ENCODE measurements around the gene SGMS1.
A peak's percentile ranks its signal among the peaks of the same experiment; 100 is the strongest.

The SGMS1 gene

GRCh38 chr10:50404021-50404773 is 219.6 kb downstream of the SGMS1 start:
- Histone ChIP-seq H4K8ac (ENCODE audit: low read depth, low read length) (no peak overlapping the region), H2AK5ac (ENCODE audit: low read depth, low read length) (no peak overlapping the region), H2BK15ac (ENCODE audit: low read length) (no peak overlapping the region), H3K27ac (replicated peaks; ENCODE audit: low read length) (no peak overlapping the region), H3K27me3 (ENCODE audit: control insufficient read depth in 3 of 3, insufficient read depth in 3 of 3, low read depth in 1 of 3, low read length in 3 of 3) (no peaks in the 10 kb centered on the region), H3K9me3 (replicated peaks in 1 of 2; ENCODE audit: control insufficient read depth in 2 of 2, insufficient read depth in 1 of 2, low read depth in 1 of 2, low read length in 2 of 2) (peaks cover 0 to 4% of the 10 kb centered on the region in 2 donors), H3K4me3 (ENCODE audit: low read length in 2 of 2) (no peak overlapping the region), H3K79me1 (ENCODE audit: low read depth, low read length) (peaks cover 1% of the 10 kb centered on the region), H3K4me1 (ENCODE audit: control insufficient read depth in 2 of 2, insufficient read depth in 1 of 2, low read depth in 1 of 2, low read length in 2 of 2) (no peaks in the 10 kb centered on the region), H3K9ac (ENCODE audit: low read depth, low read length, poor library complexity) (no peak overlapping the region), H3K4ac (ENCODE audit: low read length) (no peak overlapping the region), H2BK12ac (ENCODE audit: low read length) (no peak overlapping the region), H2BK120ac (ENCODE audit: low read depth, low read length) (no peak overlapping the region), H3K14ac (ENCODE audit: low read length) (no peak overlapping the region), H2BK5ac (ENCODE audit: low read length) (no peak overlapping the region), H3K23ac (ENCODE audit: low read depth, low read length, poor library complexity) (no peak overlapping the region), H4K91ac (ENCODE audit: low read depth, low read length, poor library complexity) (no peak overlapping the region), H3K36me3 (replicated peaks in 1 of 2; ENCODE audit: control insufficient read depth in 2 of 2, insufficient read depth in 2 of 2, low read length in 2 of 2) (no peaks in the 10 kb centered on the region), H3K18ac (ENCODE audit: low read length) (no peak overlapping the region), H3K4me2 (ENCODE audit: insufficient read depth, low read length, poor library complexity, severe bottlenecking) (no peak overlapping the region), H2AFZ (ENCODE audit: low read length) (no peak overlapping the region)
- WGBS, 2 donors (ENCODE audit: extremely low coverage in 2 of 2, insufficient read length in 2 of 2, insufficient replicate concordance in 1 of 2) = 100% methylated on average over 1 of the region's 7 CpGs; no CpG with 5 or more reads in 1 of the 2 donors
- no peak for DNase-seq (ENCODE audit: low spot score)

GRCh38 chr10:50403074-50403473 is 220.7 kb downstream of the SGMS1 start:
- no peak overlapping the region for H3K4me2 ChIP-seq (ENCODE audit: insufficient read depth, low read length, poor library complexity, severe bottlenecking)
- H2BK120ac ChIP-seq (ENCODE audit: low read depth, low read length) = no peak overlapping the region
- H3K9me3 ChIP-seq (replicated peaks in 1 of 2; ENCODE audit: control insufficient read depth in 2 of 2, insufficient read depth in 1 of 2, low read depth in 1 of 2, low read length in 2 of 2) = peaks cover 0 to 4% of the 10 kb centered on the region in 2 donors
- no peak overlapping the region for H3K27ac ChIP-seq (replicated peaks; ENCODE audit: low read length)
- no peak overlapping the region for H3K4me3 ChIP-seq (ENCODE audit: low read length in 2 of 2)
- no peak overlapping the region for H3K14ac ChIP-seq (ENCODE audit: low read length)
- H3K4me1 ChIP-seq (ENCODE audit: control insufficient read depth in 2 of 2, insufficient read depth in 1 of 2, low read depth in 1 of 2, low read length in 2 of 2) = no peaks in the 10 kb centered on the region
- H2BK12ac ChIP-seq (ENCODE audit: low read length) = no peak overlapping the region
- no peak overlapping the region for H2AK5ac ChIP-seq (ENCODE audit: low read depth, low read length)
- H3K4ac ChIP-seq (ENCODE audit: low read length) = no peak overlapping the region
- no peak for DNase-seq (ENCODE audit: low spot score)
- no peak overlapping the region for H3K18ac ChIP-seq (ENCODE audit: low read length)
- H3K27me3 ChIP-seq (ENCODE audit: control insufficient read depth in 3 of 3, insufficient read depth in 3 of 3, low read depth in 1 of 3, low read length in 3 of 3) = no peaks in the 10 kb centered on the region
- no peak overlapping the region for H4K91ac ChIP-seq (ENCODE audit: low read depth, low read length, poor library complexity)
- H3K79me1 ChIP-seq (ENCODE audit: low read depth, low read length) = peaks cover 1% of the 10 kb centered on the region
- H2BK15ac ChIP-seq (ENCODE audit: low read length) = no peak overlapping the region
- H2AFZ ChIP-seq (ENCODE audit: low read length) = no peak overlapping the region
- H2BK5ac ChIP-seq (ENCODE audit: low read length) = no peak overlapping the region
- WGBS, 2 donors (ENCODE audit: extremely low coverage in 2 of 2, insufficient read length in 2 of 2, insufficient replicate concordance in 1 of 2) = no CpG with 5 or more reads among the region's 6 CpGs
- H4K8ac ChIP-seq (ENCODE audit: low read depth, low read length) = no peak overlapping the region
- no peak overlapping the region for H3K9ac ChIP-seq (ENCODE audit: low read depth, low read length, poor library complexity)
- H3K23ac ChIP-seq (ENCODE audit: low read depth, low read length, poor library complexity) = no peak overlapping the region
- no peaks in the 10 kb centered on the region for H3K36me3 ChIP-seq (replicated peaks in 1 of 2; ENCODE audit: control insufficient read depth in 2 of 2, insufficient read depth in 2 of 2, low read length in 2 of 2)

- Histone ChIP-seq H3K9me3 (replicated peaks in 1 of 2; ENCODE audit: control insufficient read depth in 2 of 2, insufficient read depth in 1 of 2, low read depth in 1 of 2, low read length in 2 of 2) (peaks cover 0 to 4% of the 10 kb centered on the region in 2 donors), H3K27ac (replicated peaks; ENCODE audit: low read length) (no peak overlapping the region), H2AFZ (ENCODE audit: low read length) (no peak overlapping the region), H3K4me3 (ENCODE audit: low read length in 2 of 2) (no peak overlapping the region), H3K79me1 (ENCODE audit: low read depth, low read length) (peaks cover 1% of the 10 kb centered on the region), H2AK5ac (ENCODE audit: low read depth, low read length) (no peak overlapping the region), H4K8ac (ENCODE audit: low read depth, low read length) (no peak overlapping the region), H2BK5ac (ENCODE audit: low read length) (no peak overlapping the region), H3K9ac (ENCODE audit: low read depth, low read length, poor library complexity) (no peak overlapping the region), H2BK15ac (ENCODE audit: low read length) (no peak overlapping the region), H3K4ac (ENCODE audit: low read length) (no peak overlapping the region), H3K14ac (ENCODE audit: low read length) (no peak overlapping the region), H3K4me1 (ENCODE audit: control insufficient read depth in 2 of 2, insufficient read depth in 1 of 2, low read depth in 1 of 2, low read length in 2 of 2) (no peaks in the 10 kb centered on the region), H2BK12ac (ENCODE audit: low read length) (no peak overlapping the region), H3K36me3 (replicated peaks in 1 of 2; ENCODE audit: control insufficient read depth in 2 of 2, insufficient read depth in 2 of 2, low read length in 2 of 2) (no peaks in the 10 kb centered on the region), H3K4me2 (ENCODE audit: insufficient read depth, low read length, poor library complexity, severe bottlenecking) (no peak overlapping the region), H2BK120ac (ENCODE audit: low read depth, low read length) (no peak overlapping the region), H3K23ac (ENCODE audit: low read depth, low read length, poor library complexity) (no peak overlapping the region), H4K91ac (ENCODE audit: low read depth, low read length, poor library complexity) (no peak overlapping the region), H3K18ac (ENCODE audit: low read length) (no peak overlapping the region), H3K27me3 (ENCODE audit: control insufficient read depth in 3 of 3, insufficient read depth in 3 of 3, low read depth in 1 of 3, low read length in 3 of 3) (no peaks in the 10 kb centered on the region)
- WGBS, 2 donors (ENCODE audit: extremely low coverage in 2 of 2, insufficient read length in 2 of 2, insufficient replicate concordance in 1 of 2) = no CpG with 5 or more reads among the region's 1 CpG
- no peak for DNase-seq (ENCODE audit: low spot score)
Observed at GRCh38 chr10:50402466-50402865, 221.3 kb downstream of the SGMS1 start.

DNA sequence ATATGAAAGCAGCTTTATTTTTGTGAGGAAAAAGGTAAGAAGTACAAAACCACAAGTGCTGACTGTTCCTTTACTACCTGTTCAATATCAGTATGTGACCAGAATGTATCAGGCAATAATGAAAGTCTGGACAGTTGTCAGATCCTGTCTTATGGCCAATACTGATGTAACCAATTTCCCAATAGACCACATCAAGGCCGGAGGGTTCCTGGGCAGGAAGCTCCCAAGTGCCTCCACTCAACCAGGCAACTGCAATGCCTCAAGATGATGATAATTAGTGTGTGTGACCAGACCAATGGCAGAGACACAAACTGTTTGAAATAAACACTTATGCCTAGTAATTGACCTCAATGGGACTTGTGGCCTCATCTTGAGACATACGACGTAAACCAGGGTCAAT is 223.1 kb downstream of the SGMS1 start:
- DNase-seq (ENCODE audit: low spot score) = no peak
- Histone ChIP-seq H3K23ac (ENCODE audit: low read depth, low read length, poor library complexity) (no peak overlapping the region), H3K4me1 (ENCODE audit: control insufficient read depth in 2 of 2, insufficient read depth in 1 of 2, low read depth in 1 of 2, low read length in 2 of 2) (no peaks in the 10 kb centered on the region), H3K14ac (ENCODE audit: low read length) (no peak overlapping the region), H3K18ac (ENCODE audit: low read length) (no peak overlapping the region), H3K4ac (ENCODE audit: low read length) (no peak overlapping the region), H2AK5ac (ENCODE audit: low read depth, low read length) (no peak overlapping the region), H2BK5ac (ENCODE audit: low read length) (no peak overlapping the region), H3K4me2 (ENCODE audit: insufficient read depth, low read length, poor library complexity, severe bottlenecking) (no peak overlapping the region), H3K4me3 (ENCODE audit: low read length in 2 of 2) (no peak overlapping the region), H2AFZ (ENCODE audit: low read length) (no peak overlapping the region), H4K8ac (ENCODE audit: low read depth, low read length) (peak overlapping the region; percentile 48), H3K36me3 (replicated peaks in 1 of 2; ENCODE audit: control insufficient read depth in 2 of 2, insufficient read depth in 2 of 2, low read length in 2 of 2) (no peaks in the 10 kb centered on the region), H3K9me3 (replicated peaks in 1 of 2; ENCODE audit: control insufficient read depth in 2 of 2, insufficient read depth in 1 of 2, low read depth in 1 of 2, low read length in 2 of 2) (no peaks in the 10 kb centered on the region), H3K9ac (ENCODE audit: low read depth, low read length, poor library complexity) (no peak overlapping the region), H3K79me1 (ENCODE audit: low read depth, low read length) (peaks cover 1% of the 10 kb centered on the region), H4K91ac (ENCODE audit: low read depth, low read length, poor library complexity) (no peak overlapping the region), H3K27ac (replicated peaks; ENCODE audit: low read length) (no peak overlapping the region), H2BK12ac (ENCODE audit: low read length) (peak overlapping the region; percentile 65), H2BK15ac (ENCODE audit: low read length) (no peak overlapping the region), H3K27me3 (ENCODE audit: control insufficient read depth in 3 of 3, insufficient read depth in 3 of 3, low read depth in 1 of 3, low read length in 3 of 3) (no peaks in the 10 kb centered on the region), H2BK120ac (ENCODE audit: low read depth, low read length) (no peak overlapping the region)
- WGBS, 2 donors (ENCODE audit: extremely low coverage in 2 of 2, insufficient read length in 2 of 2, insufficient replicate concordance in 1 of 2) = no CpG with 5 or more reads among the region's 3 CpGs
